SJSA1 (cell line): ENCODE results near the gene TRIM24. TPM values are rescaled to one million over a fixed set of nuclear protein-coding genes. Genes with fewer than 3 reads are reported as not detected.
"Not testable (repeated sequence)": the region's sequence is repeated elsewhere in the genome, so short reads cannot be mapped to it uniquely, and the experiment has no call there.

Source experiments
- DNase-seq, 2 experiments: peaks; one replicate each; pipeline ENCODE4 v3.0.0-alpha.2; 2015 to 2020; ENCODE audit warnings: low spot score in 2 of 2, low read depth in 1 of 2
- H3K27ac ChIP-seq: fragments of 250-450 bp; sonication (Bioruptor Pico); 2 replicates; pipeline ENCODE4 v1.5.1; 2020; ENCODE audit warnings: mild to moderate bottlenecking, moderate library complexity
- H3K27me3 ChIP-seq: fragments of 250-450 bp; sonication (Bioruptor Pico); replicated peaks from 2 replicates; pipeline ENCODE4 v1.5.1; 2020; ENCODE audit warnings: mild to moderate bottlenecking, moderate library complexity
- H3K36me3 ChIP-seq: fragments of 250-450 bp; sonication (Bioruptor Pico); 2 replicates; pipeline ENCODE4 v1.5.1; 2020; ENCODE audit warnings: mild to moderate bottlenecking
- H3K4me1 ChIP-seq: fragments of 250-450 bp; sonication (Bioruptor Pico); replicated peaks from 2 replicates; pipeline ENCODE4 v1.6.1; 2021; ENCODE audit warnings: mild to moderate bottlenecking
- H3K4me3 ChIP-seq: fragments of 250-450 bp; sonication (Bioruptor Pico); 2 replicates; pipeline ENCODE4 v1.5.1; 2020; ENCODE audit warnings: mild to moderate bottlenecking
- H3K9me3 ChIP-seq: fragments of 250-450 bp; sonication (Bioruptor Pico); replicated peaks from 2 replicates; pipeline ENCODE4 v1.5.1; 2020; ENCODE audit warnings: mild to moderate bottlenecking
- total RNA-seq: library from RNA; depleted of rRNA; stranded (reverse); fragments of >200 nt; shearing (Covaris generic); gene quantifications from 2 replicates; pipeline ENCODE4 v1.2.3, GENCODE V29; 2014; rRNA removed

Gene TRIM24
- 17.0 and 20.3 TPM in 2 replicates for total RNA-seq

DNA sequence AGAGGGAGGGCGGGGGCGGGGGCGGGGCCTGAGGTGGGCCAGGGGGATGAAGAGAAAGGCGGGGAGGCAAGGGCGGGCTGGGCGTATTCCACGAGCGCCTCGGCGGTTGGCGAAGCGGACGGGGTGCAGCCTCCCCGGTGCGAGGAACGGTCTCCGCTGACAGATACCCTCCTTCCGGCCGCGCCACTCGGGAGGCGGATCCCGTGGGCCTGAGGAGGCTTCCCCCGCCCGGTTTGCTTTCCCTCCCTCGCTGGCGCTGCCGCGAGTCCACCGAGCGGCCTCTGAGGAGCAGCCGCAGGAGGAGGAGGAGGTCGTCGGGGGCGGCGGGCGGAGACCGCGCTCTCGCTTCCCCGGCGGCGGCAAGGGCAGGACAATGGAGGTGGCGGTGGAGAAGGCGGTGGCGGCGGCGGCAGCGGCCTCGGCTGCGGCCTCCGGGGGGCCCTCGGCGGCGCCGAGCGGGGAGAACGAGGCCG lies at the start of gene TRIM24:
Gene TRIM24, plus strand, starts transcription at position 84 of the 473 bp plus-strand sequence. Its CDS starts 290 bp downstream, at position 374.
- peaks cover 4% of the 10 kb centered on the region for H3K4me1 ChIP-seq
- DNase-seq: no peak
- peaks cover 11% of the 10 kb centered on the region for H3K36me3 ChIP-seq
- H3K4me3 ChIP-seq: peak within 1 kb of the TSS; percentile 80
- H3K9me3 ChIP-seq: no peaks in the 10 kb centered on the region
- peak within 1 kb of the TSS; percentile 68 for H3K27ac ChIP-seq
- H3K27me3 ChIP-seq: no peaks in the 10 kb centered on the region

DNA sequence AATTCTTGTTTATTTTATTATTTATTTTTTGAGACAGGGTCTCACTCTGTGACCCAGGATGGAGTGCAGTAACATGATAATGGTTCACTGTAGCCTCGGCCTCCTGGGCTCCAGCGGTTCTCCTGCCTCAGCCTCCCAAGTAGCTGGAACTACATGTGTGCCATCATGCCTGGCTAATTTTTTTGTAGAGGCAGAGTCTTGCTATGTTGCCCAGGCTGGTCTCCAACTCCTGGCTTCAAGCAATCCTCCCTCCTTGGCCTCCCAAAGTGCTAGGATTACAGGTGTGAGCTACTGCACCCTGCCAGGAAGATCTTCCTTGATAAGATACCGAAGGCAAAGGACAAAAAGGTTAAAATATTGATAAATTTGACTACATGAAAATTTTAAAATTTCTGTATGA lies 48.0 kb upstream of the TRIM24 start:
- H3K4me3 ChIP-seq, H3K9me3 ChIP-seq, H3K27ac ChIP-seq, H3K36me3 ChIP-seq, DNase-seq, H3K4me1 ChIP-seq, H3K27me3 ChIP-seq: not testable (repeated sequence)

DNA sequence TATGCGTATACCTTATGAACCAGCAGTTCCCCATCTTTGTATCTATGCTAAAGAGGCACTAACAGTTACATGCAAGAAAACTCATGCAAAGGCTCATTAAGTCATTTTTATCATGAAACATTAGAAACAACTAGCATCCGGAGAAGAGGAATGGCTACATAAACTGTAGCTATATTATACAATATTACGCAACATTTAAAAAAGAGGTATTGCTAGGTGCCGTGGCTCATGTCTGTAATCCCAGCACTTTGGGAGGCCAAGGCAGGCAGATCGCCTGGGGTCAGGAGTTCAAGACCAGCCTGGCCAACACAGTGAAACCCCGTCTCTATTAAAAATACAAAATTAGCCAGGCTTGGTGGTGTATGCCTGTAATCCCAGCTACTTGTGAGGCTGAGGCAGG lies 47.1 kb upstream of the TRIM24 start:
- H3K27me3 ChIP-seq, H3K9me3 ChIP-seq, DNase-seq, H3K4me1 ChIP-seq, H3K4me3 ChIP-seq, H3K27ac ChIP-seq, H3K36me3 ChIP-seq: not testable (repeated sequence)

DNA sequence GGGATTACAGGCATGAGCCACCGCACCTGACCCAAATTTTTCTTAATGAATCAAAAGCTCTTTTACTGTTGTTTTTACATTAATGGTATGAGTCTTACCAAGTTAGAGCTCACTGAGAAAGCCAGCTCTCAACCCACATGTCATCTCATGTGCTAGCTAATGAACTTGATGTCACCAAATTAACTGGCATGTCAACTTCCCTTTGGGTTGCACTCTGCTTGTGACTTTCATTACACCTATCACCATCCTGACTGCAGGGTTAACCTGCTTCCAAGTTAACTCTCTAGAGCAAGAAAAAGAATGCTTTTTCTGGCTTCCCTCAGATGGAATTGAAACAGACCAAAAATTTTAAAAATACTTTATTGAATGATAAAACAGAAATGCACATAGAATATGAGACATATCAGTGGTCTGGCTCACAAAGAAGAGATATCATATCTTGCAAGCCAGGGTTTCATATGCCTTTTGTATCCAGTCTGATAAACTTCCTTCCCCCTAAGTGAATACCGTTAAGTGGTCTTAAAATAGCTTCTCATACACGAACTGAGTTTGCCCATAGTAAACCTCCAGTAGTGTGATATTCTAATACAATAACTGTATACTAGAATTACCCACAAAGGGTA lies 42.9 kb upstream of the TRIM24 start:
- no peak overlapping the region for H3K27ac ChIP-seq
- H3K4me1 ChIP-seq: no peaks in the 10 kb centered on the region
- H3K36me3 ChIP-seq: no peaks in the 10 kb centered on the region
- DNase-seq: no peak
- H3K9me3 ChIP-seq: no peaks in the 10 kb centered on the region; the same call in 1 of the 2 replicates
- H3K27me3 ChIP-seq: no peaks in the 10 kb centered on the region
- H3K4me3 ChIP-seq: no peak overlapping the region

DNA sequence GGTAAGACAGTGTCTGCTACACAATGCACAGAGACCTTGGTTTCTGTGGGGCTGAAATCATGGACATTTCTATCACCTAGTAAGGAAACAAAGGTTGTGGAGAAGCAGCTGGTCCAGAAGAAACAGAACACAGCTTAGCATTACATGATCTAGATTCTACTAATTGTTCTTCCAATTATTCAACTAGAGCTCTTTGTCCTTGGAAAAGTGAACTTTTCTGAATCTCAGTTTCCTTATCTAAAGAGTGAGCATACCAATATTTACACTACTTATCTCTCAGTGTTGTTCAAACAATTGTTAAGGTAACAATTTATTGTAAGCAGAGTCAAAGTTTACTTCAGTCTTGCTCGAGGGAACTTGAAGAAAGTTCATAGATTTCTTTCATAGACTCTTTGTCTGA lies 42.3 kb upstream of the TRIM24 start:
- Histone ChIP-seq H3K36me3 (no peaks in the 10 kb centered on the region), H3K4me1 (no peaks in the 10 kb centered on the region), H3K27ac (no peak overlapping the region), H3K27me3 (no peaks in the 10 kb centered on the region), H3K9me3 (no peaks in the 10 kb centered on the region; the same call in 1 of the 2 replicates), H3K4me3 (no peak overlapping the region)
- no peak for DNase-seq

DNA sequence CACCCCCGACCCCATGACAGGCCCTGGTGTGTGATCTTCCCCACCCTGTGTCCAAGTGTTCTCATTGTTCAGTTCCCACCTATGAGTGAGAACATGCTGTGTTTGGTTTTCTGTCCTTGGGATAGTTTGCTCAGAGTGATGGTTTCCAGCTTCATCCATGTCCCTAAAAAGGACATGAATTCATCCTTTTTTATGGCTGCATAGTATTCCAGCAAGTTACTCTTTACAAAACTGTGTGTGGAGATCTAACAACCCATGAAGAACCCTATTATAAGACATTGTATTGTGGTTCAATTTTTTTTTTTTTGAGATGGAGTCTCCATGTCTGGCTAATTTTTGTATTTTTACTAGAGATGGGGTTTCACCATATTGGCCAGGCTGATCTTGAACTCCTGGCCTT lies 41.7 kb upstream of the TRIM24 start:
- H3K27me3 ChIP-seq, DNase-seq, H3K27ac ChIP-seq, H3K4me3 ChIP-seq, H3K36me3 ChIP-seq, H3K4me1 ChIP-seq, H3K9me3 ChIP-seq: not testable (repeated sequence)

DNA sequence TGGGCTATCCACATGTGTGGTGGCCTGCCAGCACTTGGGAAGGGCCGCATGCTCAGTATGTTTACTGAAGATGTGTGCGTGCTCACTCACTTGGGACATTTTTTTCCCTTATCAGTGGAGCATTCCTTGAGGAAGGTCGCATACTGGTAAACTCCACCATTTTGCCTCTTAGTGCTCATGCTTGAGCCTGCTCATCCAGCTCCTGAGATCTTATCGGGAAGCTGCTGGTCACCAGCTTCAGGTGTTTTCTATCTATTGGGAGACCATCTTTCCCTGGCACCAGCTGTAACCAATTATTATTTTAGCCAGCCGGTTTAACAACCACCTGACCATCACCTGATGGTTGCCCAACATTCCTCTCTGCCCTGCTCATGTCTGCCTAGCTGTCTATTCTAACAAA lies 35.0 kb upstream of the TRIM24 start:
- Histone ChIP-seq H3K27ac (no peak overlapping the region), H3K4me3 (no peak overlapping the region), H3K9me3 (peaks cover 3% of the 10 kb centered on the region), H3K36me3 (no peaks in the 10 kb centered on the region), H3K27me3 (no peaks in the 10 kb centered on the region), H3K4me1 (no peaks in the 10 kb centered on the region)
- no peak for DNase-seq

DNA sequence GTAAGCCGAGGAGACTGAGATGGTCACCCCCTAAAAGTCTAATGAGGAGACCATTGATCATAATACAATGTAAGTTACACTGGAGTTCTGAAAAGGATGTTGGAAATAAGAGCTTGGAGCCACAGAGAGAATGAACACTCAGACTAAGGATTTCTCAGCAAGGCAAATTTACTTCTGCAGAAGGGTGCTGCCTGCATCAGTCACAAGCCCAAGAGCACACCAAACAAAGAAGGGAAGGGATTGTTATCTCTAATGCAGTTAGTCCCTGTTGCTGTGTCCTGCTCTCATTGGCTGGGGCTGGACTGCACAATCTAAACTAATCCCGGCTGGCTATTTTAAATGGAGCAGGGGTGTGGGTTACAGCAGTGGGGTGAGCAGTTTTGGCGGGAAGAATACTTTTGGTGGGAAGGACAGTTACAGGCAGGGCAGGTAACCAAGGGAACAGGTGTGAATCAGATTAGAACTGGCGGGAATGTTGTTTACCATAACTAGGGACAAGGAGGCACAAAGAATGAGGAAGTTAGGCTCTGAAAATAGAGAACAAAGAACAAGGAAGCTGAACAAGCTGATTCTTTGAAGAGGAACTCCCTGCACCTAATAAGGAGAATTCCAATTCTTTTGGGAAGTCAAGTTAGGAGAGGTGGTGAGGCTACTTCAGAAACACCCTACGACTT lies 30.3 kb upstream of the TRIM24 start:
- Histone ChIP-seq H3K4me1 (no peaks in the 10 kb centered on the region), H3K9me3 (peaks cover 6% of the 10 kb centered on the region), H3K27ac (no peak overlapping the region), H3K4me3 (no peak overlapping the region), H3K36me3 (no peaks in the 10 kb centered on the region), H3K27me3 (no peaks in the 10 kb centered on the region)
- no peak for DNase-seq

DNA sequence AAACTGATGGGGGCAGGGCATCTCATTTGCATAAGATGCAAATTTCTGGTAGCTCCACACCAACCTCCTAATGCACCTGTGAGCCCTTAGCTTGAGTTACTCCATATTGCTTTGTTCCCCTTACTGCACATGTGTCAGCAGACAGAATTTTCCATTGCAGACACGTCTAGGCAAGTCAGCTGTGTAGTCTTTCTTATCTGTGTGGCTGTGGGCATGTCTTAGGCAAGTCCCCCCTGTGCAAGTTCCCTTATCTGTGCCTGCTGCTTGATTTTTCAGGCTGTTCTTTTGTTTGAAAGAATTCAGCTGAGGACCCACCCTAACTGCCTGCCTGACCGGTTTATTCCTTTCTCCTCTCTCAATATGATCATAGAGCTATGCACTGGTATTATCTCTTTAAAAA lies 28.5 kb upstream of the TRIM24 start:
- no peaks in the 10 kb centered on the region for H3K36me3 ChIP-seq
- peaks cover 6% of the 10 kb centered on the region for H3K9me3 ChIP-seq
- no peaks in the 10 kb centered on the region for H3K27me3 ChIP-seq
- H3K4me1 ChIP-seq: no peaks in the 10 kb centered on the region
- DNase-seq: no peak
- no peak overlapping the region for H3K4me3 ChIP-seq
- no peak overlapping the region for H3K27ac ChIP-seq

DNA sequence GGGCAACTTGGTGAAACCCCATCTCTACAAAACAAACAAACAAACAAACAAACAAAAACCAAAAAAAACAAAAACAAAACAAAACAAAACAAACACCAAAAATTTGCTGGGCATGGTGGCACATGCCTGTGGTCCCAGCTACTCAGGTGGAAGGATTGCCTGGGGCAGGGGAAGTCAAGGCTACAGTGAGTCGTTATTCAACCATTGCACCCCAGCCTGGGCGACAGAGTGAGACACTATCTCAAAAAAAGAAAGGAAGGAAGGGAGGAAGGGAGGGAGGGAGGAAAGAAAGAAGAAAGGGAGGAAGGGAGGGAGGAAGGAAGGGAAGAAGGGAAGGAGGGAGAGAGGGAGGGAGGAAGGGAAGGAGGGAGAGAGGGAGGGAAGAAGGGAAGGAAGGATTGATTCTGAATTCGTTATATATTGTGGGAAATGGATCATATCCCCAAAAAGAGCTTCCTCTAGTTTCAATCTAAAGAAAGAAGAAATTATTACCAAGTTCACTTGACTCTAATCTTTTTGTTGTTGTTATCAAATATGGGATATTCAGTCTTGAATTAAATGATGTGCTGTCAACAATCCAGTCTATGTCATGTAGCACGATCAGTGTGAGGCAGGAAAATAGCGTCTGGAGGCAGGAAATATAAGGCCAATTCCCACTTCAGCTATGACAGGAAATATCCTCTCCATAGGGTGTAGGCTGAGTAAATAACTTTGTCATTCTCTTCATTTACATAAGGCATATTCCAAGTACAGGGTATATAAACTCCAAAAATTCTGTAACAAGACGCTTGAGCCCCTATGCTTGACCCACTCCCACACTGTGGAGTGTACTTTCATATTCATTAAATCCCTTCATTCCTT lies 26.2 kb upstream of the TRIM24 start:
- Histone ChIP-seq H3K4me3 (no peak overlapping the region), H3K9me3 (peaks cover 6% of the 10 kb centered on the region), H3K27me3 (no peaks in the 10 kb centered on the region), H3K4me1 (no peaks in the 10 kb centered on the region), H3K27ac (no peak overlapping the region), H3K36me3 (no peaks in the 10 kb centered on the region)
- DNase-seq: no peak

DNA sequence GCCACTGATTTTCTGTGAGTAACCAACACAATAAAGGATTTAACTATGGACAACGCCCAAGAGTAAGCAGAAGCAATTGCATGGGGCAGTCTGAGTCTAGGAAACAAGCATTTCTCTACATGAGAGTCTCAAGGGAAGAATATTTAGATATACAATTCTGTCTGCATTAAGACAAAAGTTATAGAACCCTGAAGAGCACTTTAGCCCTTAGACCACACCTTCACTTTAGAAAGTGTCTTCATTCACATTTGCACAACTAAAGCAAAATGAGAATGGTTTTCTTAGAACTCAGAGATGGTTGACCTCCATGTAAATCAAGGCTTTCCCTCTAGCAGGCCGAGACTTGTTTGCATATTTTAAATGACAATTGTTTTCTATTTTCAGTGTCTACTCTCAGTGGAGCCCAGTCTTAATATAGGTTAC lies 25.5 kb upstream of the TRIM24 start:
- H3K4me3 ChIP-seq: no peak overlapping the region
- H3K36me3 ChIP-seq: no peaks in the 10 kb centered on the region
- no peaks in the 10 kb centered on the region for H3K4me1 ChIP-seq
- H3K27ac ChIP-seq: no peak overlapping the region
- DNase-seq: no peak
- H3K9me3 ChIP-seq: peaks cover 4% of the 10 kb centered on the region; the same call in 1 of the 2 replicates
- no peaks in the 10 kb centered on the region for H3K27me3 ChIP-seq

DNA sequence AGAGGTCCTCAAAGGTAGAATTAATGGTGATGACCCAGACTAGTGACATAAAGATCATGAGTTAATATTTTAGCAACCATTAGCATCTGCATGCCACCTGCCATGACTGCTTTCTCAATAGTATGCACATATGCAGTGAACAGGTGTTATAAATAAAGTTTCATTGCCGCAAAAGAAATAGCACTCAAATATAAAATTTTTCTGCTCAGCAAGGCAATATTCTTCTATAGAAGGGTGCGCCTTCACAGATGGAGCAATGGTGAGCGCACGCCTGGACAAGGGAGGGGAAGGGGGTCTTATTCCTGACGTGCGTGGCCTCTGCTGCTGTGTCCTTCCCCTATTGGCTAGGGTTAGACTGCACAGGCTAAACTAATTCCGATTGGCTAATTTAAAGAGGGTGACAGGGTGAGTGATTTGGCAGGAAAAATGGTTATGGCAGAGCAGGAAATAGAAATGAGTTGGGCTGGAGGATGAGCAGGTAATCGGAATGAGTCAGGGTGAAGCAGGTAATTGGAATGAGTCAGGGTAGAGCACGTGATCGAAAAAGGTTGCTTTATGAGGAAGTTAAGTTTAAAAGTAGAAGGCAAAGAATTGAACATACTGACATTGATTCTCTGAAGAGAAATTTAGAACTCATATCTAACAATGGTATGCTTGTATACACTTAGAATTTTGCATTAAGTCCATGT lies 24.7 kb upstream of the TRIM24 start:
- Histone ChIP-seq H3K27ac (no peak overlapping the region), H3K4me1 (no peaks in the 10 kb centered on the region), H3K4me3 (no peak overlapping the region), H3K9me3 (peaks cover 4% of the 10 kb centered on the region; the same call in 1 of the 2 replicates), H3K36me3 (no peaks in the 10 kb centered on the region), H3K27me3 (no peaks in the 10 kb centered on the region)
- DNase-seq: no peak

DNA sequence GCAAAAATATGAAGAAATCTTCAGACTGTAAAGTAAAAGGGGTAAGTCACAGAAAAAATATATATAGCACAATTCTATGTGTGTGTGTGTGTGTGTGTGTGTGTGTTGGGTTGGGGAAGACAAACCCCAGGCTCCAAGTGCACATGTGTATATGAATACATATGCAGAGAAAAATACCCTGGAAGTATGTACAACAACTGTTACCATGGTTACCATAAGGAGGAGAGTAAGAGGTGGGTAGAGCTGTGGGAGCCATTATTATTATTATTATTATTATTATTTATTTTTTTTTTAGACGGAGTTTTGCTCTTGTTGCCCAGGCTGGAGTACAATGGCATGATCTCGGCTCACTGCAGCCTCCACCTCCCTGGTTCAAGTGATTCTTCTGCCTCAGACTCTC lies 23.7 kb upstream of the TRIM24 start:
- no peaks in the 10 kb centered on the region for H3K27me3 ChIP-seq
- H3K9me3 ChIP-seq: peaks cover 1% of the 10 kb centered on the region; the same call in 1 of the 2 replicates
- no peak overlapping the region for H3K4me3 ChIP-seq
- no peak for DNase-seq
- no peak overlapping the region for H3K27ac ChIP-seq
- H3K36me3 ChIP-seq: no peaks in the 10 kb centered on the region
- no peaks in the 10 kb centered on the region for H3K4me1 ChIP-seq
